ENCODE data around the gene KRT26.

DNA sequence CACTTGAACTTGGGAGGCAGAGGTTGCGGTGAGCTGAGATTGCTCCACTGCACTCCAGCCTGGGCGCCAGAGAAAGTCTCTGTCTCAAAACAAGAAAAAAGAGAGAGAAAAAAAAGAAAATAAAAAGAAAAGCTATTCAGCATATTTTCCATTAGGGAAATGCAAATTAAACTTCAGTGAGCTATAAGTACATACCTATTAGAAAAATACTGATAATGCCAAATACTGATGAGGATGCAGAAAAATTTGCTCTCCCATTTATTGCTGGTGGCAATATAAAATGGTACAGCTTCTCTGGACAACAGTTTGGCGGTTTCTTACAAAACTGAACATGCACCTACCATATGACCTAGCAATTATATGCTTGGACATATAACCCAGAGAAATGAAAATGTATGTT, 40.6 kb upstream of the KRT26 start:
- TF ChIP-seq, protein P1, sequence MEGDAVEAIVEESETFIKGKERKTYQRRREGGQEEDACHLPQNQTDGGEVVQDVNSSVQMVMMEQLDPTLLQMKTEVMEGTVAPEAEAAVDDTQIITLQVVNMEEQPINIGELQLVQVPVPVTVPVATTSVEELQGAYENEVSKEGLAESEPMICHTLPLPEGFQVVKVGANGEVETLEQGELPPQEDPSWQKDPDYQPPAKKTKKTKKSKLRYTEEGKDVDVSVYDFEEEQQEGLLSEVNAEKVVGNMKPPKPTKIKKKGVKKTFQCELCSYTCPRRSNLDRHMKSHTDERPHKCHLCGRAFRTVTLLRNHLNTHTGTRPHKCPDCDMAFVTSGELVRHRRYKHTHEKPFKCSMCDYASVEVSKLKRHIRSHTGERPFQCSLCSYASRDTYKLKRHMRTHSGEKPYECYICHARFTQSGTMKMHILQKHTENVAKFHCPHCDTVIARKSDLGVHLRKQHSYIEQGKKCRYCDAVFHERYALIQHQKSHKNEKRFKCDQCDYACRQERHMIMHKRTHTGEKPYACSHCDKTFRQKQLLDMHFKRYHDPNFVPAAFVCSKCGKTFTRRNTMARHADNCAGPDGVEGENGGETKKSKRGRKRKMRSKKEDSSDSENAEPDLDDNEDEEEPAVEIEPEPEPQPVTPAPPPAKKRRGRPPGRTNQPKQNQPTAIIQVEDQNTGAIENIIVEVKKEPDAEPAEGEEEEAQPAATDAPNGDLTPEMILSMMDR (IDR thresholded peaks at IDR 0.05) = no peak
- TF ChIP-seq POLR2A (IDR thresholded peaks at IDR 0.05) = no peak

Measured in lower leg skin (tissue), 3 donors.